ENCODE measurements around the gene PRKN.

GRCh38 chr6:162251257-162251656 is 476.3 kb downstream of the PRKN start:
- TF ChIP-seq EZH2 (IDR thresholded peaks at IDR 0.05; ENCODE audit: insufficient read depth, poor library complexity, severe bottlenecking) (no peak), EZH2phosphoT487 (IDR thresholded peaks at IDR 0.05; ENCODE audit: insufficient read depth, low read depth) (no peak)
